HCT116 (cell line): Measurements from ENCODE around the gene PRKN. TPM values are rescaled to one million over a fixed set of nuclear protein-coding genes. Genes with fewer than 3 reads are reported as not detected.

Source experiments
- ATAC-seq: fragments of 200-7000 bp; cut with Tn5 transposase; 2 replicates; pipeline ENCODE4 v1.9.1; 2020; ENCODE audit warnings: mild to moderate bottlenecking, moderate library complexity
- BruUV-seq: library from RNA; stranded (reverse); fragments of 400-500 nt; replicated peaks from 2 replicates; lab custom pipeline; 2021; lab: Mats Ljungman, UMichigan
- CTCF ChIA-PET: fragments of 300-600 bp; sonication (Branson Sonifier 250); formaldehyde crosslinking; loops from one replicate; lab custom pipeline; 2021; ENCODE audit warnings: antibody characterized with exemption; lab: Charles Lee
- POLR2A ChIA-PET: fragments of 300-600, 350-600 bp; sonication (Branson Sonifier 250); formaldehyde crosslinking; loops from one replicate; lab custom pipeline; 2021; ENCODE audit warnings: antibody characterized with exemption; lab: Charles Lee
- RAD21 ChIA-PET, 2 experiments: fragments of 300-600 bp; sonication (Branson Sonifier 250); formaldehyde crosslinking; loops; one replicate each; lab custom pipeline; 2023; ENCODE audit warnings: low total read pairs in 2 of 2; ENCODE audit not compliant: uncharacterized antibody in 2 of 2, unreplicated experiment in 2 of 2, low non-redundant PET in 1 of 2; lab: Charles Lee
- DNase-seq: peaks from one replicate; pipeline ENCODE4 v3.0.0-alpha.2; 2010; ENCODE audit warnings: low read depth, low spot score
- H2AFZ ChIP-seq: fragments of 200-600 bp; shearing (Covaris generic), sonication (generic); 2 replicates; pipeline ENCODE4 v1.6.1; 2017; ENCODE audit warnings: low read depth, mixed run types, mixed read lengths, antibody characterized with exemption, low read length; ENCODE audit not compliant: poor library complexity, severe bottlenecking
- H3K27ac ChIP-seq: 2 replicates; pipeline ENCODE4 v1.5.1; 2012; ENCODE audit warnings: low read depth, low read length
- H3K27me3 ChIP-seq: fragments of 200-600 bp; sonication (generic); 2 replicates; pipeline ENCODE4 v1.6.1; 2016; ENCODE audit warnings: mixed run types, low read length, mixed read lengths; ENCODE audit not compliant: insufficient read depth
- H3K36me3 ChIP-seq, 2 experiments: fragments of 200-500 bp in 1 of 2; fragments of 200-600 bp in 1 of 2; sonication (Bioruptor generic) in 1 of 2; sonication (generic) in 1 of 2; 2 replicates each; pipeline versions ENCODE4 v1.5.1 to v1.6.1; 2014 to 2016; ENCODE audit warnings: low read length in 2 of 2, inconsistent platforms in 1 of 2, mixed read lengths in 1 of 2, mixed run types in 1 of 2; ENCODE audit not compliant: insufficient read depth in 2 of 2, control insufficient read depth in 1 of 2
- H3K4me1 ChIP-seq, 2 experiments: fragments of 200-600 bp in 1 of 2; sonication (generic) in 1 of 2; 2 replicates each; pipeline versions ENCODE4 v1.5.1 to v1.6.1; 2012 to 2017; ENCODE audit warnings: low read length in 2 of 2, inconsistent platforms in 1 of 2, mild to moderate bottlenecking in 1 of 2, mixed read lengths in 1 of 2, mixed run types in 1 of 2, moderate library complexity in 1 of 2; ENCODE audit not compliant: insufficient read depth in 2 of 2, control insufficient read depth in 1 of 2
- H3K4me2 ChIP-seq: fragments of 200-600 bp; sonication (generic); 2 replicates; pipeline ENCODE4 v1.6.1; 2017; ENCODE audit warnings: mixed run types, low read length, mixed read lengths
- H3K4me3 ChIP-seq, 2 experiments: fragments of 200-600 bp in 1 of 2; sonication (generic) in 1 of 2; replicated peaks in 1 of 2; 2 replicates each; pipeline ENCODE4 v1.5.1; 2011 to 2016; ENCODE audit warnings: low read length in 2 of 2, control low read depth in 1 of 2, low read depth in 1 of 2, mild to moderate bottlenecking in 1 of 2, mixed read lengths in 1 of 2, mixed run types in 1 of 2
- H3K79me2 ChIP-seq: fragments of 200-600 bp; sonication (generic); 2 replicates; pipeline ENCODE4 v1.6.1; 2017; ENCODE audit warnings: mild to moderate bottlenecking, mixed run types, low read length, moderate library complexity, mixed read lengths; ENCODE audit not compliant: insufficient read depth
- H3K9ac ChIP-seq: fragments of 200-600 bp; sonication (generic); 2 replicates; pipeline ENCODE4 v1.6.1; 2016; ENCODE audit warnings: low read length, mixed read lengths
- H3K9me2 ChIP-seq: fragments of 200-600 bp; sonication (generic), shearing (Covaris generic); 2 replicates; pipeline ENCODE4 v1.6.1; 2017; ENCODE audit warnings: mixed run types, mild to moderate bottlenecking, moderate library complexity; ENCODE audit not compliant: insufficient read depth
- H3K9me3 ChIP-seq, 2 experiments: fragments of 200-500 bp in 1 of 2; fragments of 200-600 bp in 1 of 2; sonication (Bioruptor generic) in 1 of 2; sonication (generic) in 1 of 2; 2 replicates each; pipeline ENCODE4 v1.6.1; 2014 to 2017; ENCODE audit warnings: low read length in 2 of 2, mixed read lengths in 2 of 2, inconsistent platforms in 1 of 2, low read depth in 1 of 2, mild to moderate bottlenecking in 1 of 2, mixed run types in 1 of 2, moderate library complexity in 1 of 2; ENCODE audit not compliant: control insufficient read depth in 1 of 2, insufficient read depth in 1 of 2
- H4K20me1 ChIP-seq: fragments of 200-600 bp; sonication (generic), shearing (Covaris generic); 2 replicates; pipeline ENCODE4 v1.6.1; 2017; ENCODE audit warnings: mixed run types, mild to moderate bottlenecking, moderate library complexity; ENCODE audit not compliant: insufficient read depth
- ATF3 ChIP-seq: IDR thresholded peaks from 2 replicates; pipeline ENCODE4 v1.6.1; 2012
- CBX3 ChIP-seq: IDR thresholded peaks from 2 replicates; pipeline ENCODE4 v1.6.1; 2012; ENCODE audit warnings: low read depth
- CEBPB ChIP-seq: IDR thresholded peaks from 2 replicates; pipeline ENCODE4 v1.6.1; 2012; ENCODE audit warnings: low read depth
- CTCF ChIP-seq, 3 experiments: fragments of 200-600 bp in 1 of 3; sonication (generic) in 1 of 3; IDR thresholded peaks in 2 of 3; conservative IDR thresholded peaks in 1 of 3; 2 replicates each; pipeline ENCODE4 v1.5.1; 2012 to 2017; ENCODE audit warnings: low read depth in 2 of 3, low read length in 2 of 3, antibody characterized with exemption in 1 of 3, borderline replicate concordance in 1 of 3, control low read depth in 1 of 3, mild to moderate bottlenecking in 1 of 3, mixed read lengths in 1 of 3, mixed run types in 1 of 3, moderate library complexity in 1 of 3; ENCODE audit not compliant: insufficient read depth in 1 of 3
- EGR1 ChIP-seq: IDR thresholded peaks from 2 replicates; pipeline ENCODE4 v1.6.1; 2012; ENCODE audit warnings: low read depth
- ELF1 ChIP-seq: IDR thresholded peaks from 2 replicates; pipeline ENCODE4 v1.6.1; 2012; ENCODE audit warnings: low read depth, borderline replicate concordance
- EZH2phosphoT487 ChIP-seq: fragments of 200-600 bp; IDR thresholded peaks from 2 replicates; pipeline ENCODE4 v1.6.1; 2018; ENCODE audit warnings: antibody characterized with exemption, borderline replicate concordance
- FOSL1 ChIP-seq: IDR thresholded peaks from 2 replicates; pipeline ENCODE4 v1.6.1; 2012; ENCODE audit warnings: low read depth
- JUND ChIP-seq: IDR thresholded peaks from 2 replicates; pipeline ENCODE4 v1.6.1; 2012
- MAX ChIP-seq: IDR thresholded peaks from 2 replicates; pipeline ENCODE4 v1.6.1; 2012
- POLR2A ChIP-seq: IDR thresholded peaks from 2 replicates; pipeline ENCODE4 v1.7.0; 2011; ENCODE audit warnings: borderline replicate concordance; ENCODE audit not compliant: insufficient read depth, insufficient read length; ENCODE audit errors: extremely low read depth
- POLR2AphosphoS5 ChIP-seq: IDR thresholded peaks from 2 replicates; pipeline ENCODE4 v1.6.1; 2011; ENCODE audit warnings: mild to moderate bottlenecking, low read depth, low read length, moderate library complexity
- RAD21 ChIP-seq: IDR thresholded peaks from 2 replicates; pipeline ENCODE4 v1.6.1; 2012; ENCODE audit warnings: low read depth, mild to moderate bottlenecking
- REST ChIP-seq: IDR thresholded peaks from 2 replicates; pipeline ENCODE4 v1.6.1; 2012; ENCODE audit warnings: low read depth
- SIN3A ChIP-seq: IDR thresholded peaks from 2 replicates; pipeline ENCODE4 v1.6.1; 2012; ENCODE audit warnings: low read depth
- SP1 ChIP-seq: IDR thresholded peaks from 2 replicates; pipeline ENCODE4 v1.6.1; 2012; ENCODE audit warnings: low read depth
- TCF7L2 ChIP-seq: IDR thresholded peaks from 2 replicates; pipeline ENCODE4 v1.7.0; 2011; ENCODE audit warnings: borderline replicate concordance, inconsistent platforms; ENCODE audit not compliant: insufficient read depth, insufficient read length; ENCODE audit errors: extremely low read depth
- YY1 ChIP-seq: IDR thresholded peaks from 2 replicates; pipeline ENCODE4 v1.6.1; 2011; ENCODE audit warnings: low read length, low read depth, moderate library complexity, mild to moderate bottlenecking; ENCODE audit not compliant: insufficient replicate concordance; ENCODE audit errors: extremely low read depth
- ZBTB33 ChIP-seq: IDR thresholded peaks from 2 replicates; pipeline ENCODE4 v1.6.1; 2011; ENCODE audit warnings: mild to moderate bottlenecking, low read length, moderate library complexity; ENCODE audit not compliant: insufficient replicate concordance; ENCODE audit errors: extremely low read depth
- ZFX ChIP-seq: fragments of 450-650 bp; IDR thresholded peaks from 2 replicates; pipeline ENCODE4 v1.6.1; 2017
- ZNF274 ChIP-seq: fragments of 200-500 bp; sonication (Bioruptor generic); IDR thresholded peaks from 2 replicates; pipeline ENCODE4 v1.6.1; 2014; ENCODE audit warnings: mild to moderate bottlenecking, low read depth, low read length, inconsistent platforms
- intact Hi-C: fragments of 100-400 bp; cut with micrococcal nuclease; formaldehyde crosslinking; loops from 2 replicates; pipeline ENCODE4 v1.10.0; 2022
- total RNA-seq: library from RNA; stranded (reverse); gene quantifications from one replicate; pipeline ENCODE4 v1.2.1, GENCODE V29; 2021; ENCODE audit not compliant: unreplicated experiment

The PRKN gene
- total RNA-seq, 1 experiment from 2014 or later = 2.6 TPM

GRCh38 chr6:161922631-161923119, 804.9 kb downstream of the PRKN start:
- ChIA-PET RAD21 (no interaction called here), CTCF (no interaction called here), POLR2A (no interaction called here)
- Histone ChIP-seq H3K27ac (no peak overlapping the region), H3K4me1 (peaks cover 6 to 10% of the 10 kb centered on the region in 2 experiments), H3K27me3 (no peaks in the 10 kb centered on the region), H4K20me1 (no peaks in the 10 kb centered on the region), H3K4me2 (peak overlapping the region; percentile 30), H3K9me2 (no peaks in the 10 kb centered on the region), H3K36me3 (no peaks in the 10 kb centered on the region), H3K9ac (no peak overlapping the region), H3K4me3 (no peak overlapping the region), H3K9me3 (no peaks in the 10 kb centered on the region), H3K79me2 (no peaks in the 10 kb centered on the region), H2AFZ (peak overlapping the region; percentile 78)
- BruUV-seq = no TSS peak
- ATAC-seq = peak; percentile 99
- intact Hi-C loops = no loop called here
- DNase-seq = peak; percentile 75
- TF ChIP-seq EGR1 (no peak), RAD21 (peak; percentile 48), ZNF274 (no peak), ATF3 (no peak), MAX (peak; percentile 79), JUND (peak; percentile 51; the same call in 1 of the 2 replicates), SIN3A (no peak), POLR2A (no peak), REST (no peak), SP1 (no peak), POLR2AphosphoS5 (no peak), TCF7L2 (no peak), ZBTB33 (no peak), EZH2phosphoT487 (no peak), CTCF (IDR thresholded peaks at IDR 0.05 in 2 of 3, conservative IDR thresholded peaks at IDR 0.05 in 1 of 3; ENCODE audit: borderline replicate concordance in 1 of 3, insufficient read depth in 1 of 3, low read depth in 2 of 3, low read length in 2 of 3) (peak in 2 of 3 experiments; percentile 54 to 55; a peak in 4 of 6 replicates), FOSL1 (peak; percentile 68), CBX3 (peak; percentile 68; the same call in 1 of the 2 replicates), ELF1 (no peak), YY1 (peak; percentile 79), ZFX (no peak), CEBPB (peak; percentile 82)
